GM10847 (cell line): ENCODE measurements around the gene RHBDL2.

Experiments used
- POLR2A ChIP-seq: IDR thresholded peaks from 2 replicates; pipeline ENCODE4 v1.6.1; 2011; ENCODE audit not compliant: insufficient read length; ENCODE audit errors: extremely low read depth

Gene RHBDL2

DNA sequence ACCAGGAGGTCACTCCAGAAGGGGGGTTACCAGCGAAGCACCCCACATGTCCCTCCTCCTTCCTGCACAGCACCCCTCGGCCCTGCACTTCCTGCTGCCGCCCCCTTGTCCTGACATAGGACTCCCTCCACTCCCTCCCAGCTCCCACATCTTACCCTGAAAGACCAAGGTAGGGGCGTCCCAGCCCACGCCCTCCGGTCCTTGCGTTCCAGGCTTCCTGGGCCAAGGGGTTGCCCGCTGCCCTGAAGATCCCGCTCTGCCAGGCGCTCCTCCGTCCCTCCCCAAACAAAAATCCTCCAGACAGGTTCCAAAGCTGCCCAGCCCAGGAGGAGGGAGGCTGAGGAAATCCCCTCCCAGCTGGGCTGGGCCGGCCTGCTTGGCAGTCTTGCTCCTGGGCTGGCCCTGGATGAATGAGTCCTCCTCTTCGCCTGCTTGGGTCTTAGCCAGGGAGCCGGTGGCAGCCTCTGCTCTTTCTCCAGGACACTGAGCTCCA, at the start of gene RHBDL2:
TSS of gene RHBDL2 (minus strand) at position 304 of the 493 bp plus-strand sequence. CDS start 22,618 bp downstream, outside the sequence.
- no peak for TF ChIP-seq POLR2A

- peak; percentile 88 for TF ChIP-seq POLR2A
Observed at GRCh38 chr1:38990738-38991637, 49.4 kb upstream of the RHBDL2 start, which contains the start of gene AKIRIN1. Gene AKIRIN1, plus strand, starts transcription at chr1:38991276. Its CDS starts 105 bp downstream, at chr1:38991381.

GRCh38 chr1:38990386-38990737, 48.7 kb upstream of the RHBDL2 start:
- no peak for TF ChIP-seq POLR2A

GRCh38 chr1:38989979-38990378, 48.3 kb upstream of the RHBDL2 start:
- TF ChIP-seq POLR2A: no peak

DNA sequence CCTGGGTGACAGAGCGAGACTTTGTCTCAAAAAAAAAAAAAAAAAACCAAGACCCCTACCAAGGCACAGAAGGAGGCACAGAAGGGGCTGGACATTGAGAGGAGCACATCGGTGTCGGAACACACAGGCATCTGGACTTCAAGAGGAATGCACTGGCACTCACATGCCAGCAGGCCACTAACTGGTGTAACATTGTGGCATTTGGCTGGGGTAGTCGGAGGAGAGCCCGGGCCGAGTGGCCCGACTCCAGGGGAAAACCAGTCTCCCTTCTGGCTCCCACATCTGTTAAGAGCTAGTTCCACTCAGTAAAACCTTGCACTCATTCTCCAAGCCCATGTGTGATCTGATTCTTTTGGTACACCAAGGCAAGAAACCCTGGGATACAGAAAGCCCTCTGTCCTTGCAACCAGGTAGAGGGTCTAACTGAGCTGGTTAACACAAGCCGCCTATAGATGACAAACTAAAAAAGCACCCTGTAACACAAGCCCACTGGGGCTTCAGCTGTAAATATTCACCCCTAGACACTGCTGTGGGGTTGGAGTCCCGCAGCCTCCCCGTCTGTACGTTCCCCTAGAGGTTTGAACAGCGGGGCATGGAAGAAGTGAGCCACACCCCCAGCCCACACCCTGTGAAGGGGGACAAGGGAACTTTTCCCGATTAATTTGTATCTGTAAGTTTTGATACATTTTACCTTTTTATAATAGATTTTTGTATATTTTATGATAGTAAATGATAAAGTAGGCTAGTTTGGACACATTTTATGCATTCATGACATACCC, 32.2 kb upstream of the RHBDL2 start:
- TF ChIP-seq POLR2A: no peak

DNA sequence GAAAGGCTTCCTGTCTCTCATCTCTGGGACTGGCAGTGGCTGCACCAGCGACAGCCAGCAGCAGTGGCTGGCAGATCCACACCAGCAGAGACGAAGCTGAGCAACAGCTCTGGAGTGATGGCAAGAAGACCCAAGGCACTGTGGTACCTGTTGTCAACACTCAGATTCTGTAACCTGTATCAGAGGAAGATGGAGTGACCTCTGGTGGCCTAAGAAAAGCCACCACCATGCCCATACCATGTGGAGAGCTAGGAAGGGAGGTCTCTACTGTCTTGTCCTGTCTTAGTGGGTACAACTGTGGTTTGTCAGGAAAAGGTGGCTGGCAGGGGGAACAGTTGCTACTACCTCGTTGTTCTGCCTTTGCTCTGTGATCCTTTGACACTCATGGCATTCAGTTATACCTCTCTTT, 22.5 kb upstream of the RHBDL2 start:
- TF ChIP-seq POLR2A: no peak

GRCh38 chr1:38962560-38962959, 20.9 kb upstream of the RHBDL2 start:
- TF ChIP-seq POLR2A: no peak

DNA sequence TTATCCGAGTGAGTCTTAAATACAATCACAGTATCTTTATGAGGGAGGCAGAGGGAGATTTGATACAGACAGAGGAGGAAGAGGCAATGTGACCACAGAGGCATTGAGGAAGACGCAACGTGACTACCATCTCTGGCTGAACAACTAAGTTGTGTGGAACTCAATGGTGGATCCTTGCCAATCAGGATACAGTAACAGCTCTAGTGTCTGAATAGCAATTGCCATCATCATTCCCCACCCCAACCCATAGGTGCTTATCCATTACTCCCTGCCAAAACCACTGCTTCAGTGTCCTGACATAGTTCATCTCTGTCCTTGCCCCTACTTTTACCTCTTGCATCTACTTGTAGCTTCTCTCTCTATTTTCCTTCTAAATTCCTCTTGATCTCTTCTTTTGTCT, 20.5 kb upstream of the RHBDL2 start:
- TF ChIP-seq POLR2A: no peak

DNA sequence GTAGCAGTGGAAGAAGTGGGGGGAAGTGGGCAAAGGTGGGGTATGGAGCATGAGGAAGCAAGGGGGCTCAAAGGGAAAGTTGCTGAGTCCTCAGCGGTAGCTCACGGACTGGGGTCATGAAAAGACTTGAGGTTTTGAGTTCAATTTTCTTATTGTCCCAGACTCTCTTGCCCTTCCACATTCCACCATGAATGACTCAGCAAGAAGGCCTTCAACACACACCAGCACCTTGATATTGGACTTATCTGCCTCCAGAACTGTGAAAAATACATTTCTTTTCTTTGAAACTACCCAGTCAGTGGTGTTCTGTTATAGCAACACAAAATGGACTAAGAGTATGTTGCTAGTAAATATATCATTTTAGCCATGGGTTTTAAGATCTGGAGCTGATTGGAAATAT, 17.3 kb upstream of the RHBDL2 start:
- TF ChIP-seq POLR2A: no peak

DNA sequence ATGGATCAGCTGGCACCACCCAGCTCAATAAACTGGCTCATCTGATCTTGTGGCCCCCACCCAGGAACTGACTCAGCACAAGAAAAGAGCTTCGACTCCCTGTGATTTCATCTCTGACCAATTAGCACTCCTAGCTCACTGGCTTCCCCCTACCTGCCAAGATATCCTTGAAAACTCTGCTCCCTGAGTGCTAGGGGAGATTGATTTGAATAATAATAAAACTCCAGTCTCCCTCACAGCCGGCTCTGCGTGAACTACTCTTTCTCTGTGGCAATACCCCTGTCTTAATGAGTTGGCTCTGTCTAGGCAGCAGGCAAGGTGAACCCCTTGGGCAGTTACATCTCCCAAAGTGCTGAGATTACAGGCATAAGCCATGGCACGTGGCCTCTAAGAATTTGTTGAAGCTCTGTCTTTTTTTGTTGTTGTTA, 11.8 kb upstream of the RHBDL2 start:
- TF ChIP-seq POLR2A: no peak

GRCh38 chr1:38950553-38950952, 8.9 kb upstream of the RHBDL2 start:
- TF ChIP-seq POLR2A: no peak

- no peak for TF ChIP-seq POLR2A
Observed at GRCh38 chr1:38944547-38944946, 2.9 kb upstream of the RHBDL2 start.

GRCh38 chr1:38942664-38943428, 1.2 kb upstream of the RHBDL2 start:
- no peak for TF ChIP-seq POLR2A

DNA sequence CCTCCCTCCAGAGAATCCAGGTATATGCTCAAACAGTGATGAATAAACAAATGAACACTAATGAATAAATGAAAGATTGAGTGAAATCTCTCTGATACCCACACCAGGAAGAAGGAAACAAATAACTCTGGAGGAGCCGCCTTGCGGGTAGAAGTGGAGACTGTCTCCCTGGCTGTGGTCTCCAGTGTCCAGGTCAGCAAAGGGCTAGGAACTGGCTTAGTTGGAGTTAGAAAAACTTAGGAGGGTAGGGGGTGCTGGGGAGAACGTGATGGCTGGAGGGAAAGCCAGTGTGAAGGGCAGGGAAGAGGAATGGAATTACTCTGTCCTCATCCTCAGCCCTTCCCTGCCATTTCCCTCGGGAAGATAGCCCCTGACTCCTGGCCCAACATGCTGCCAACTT, 537 bp downstream of the RHBDL2 start:
- no peak for TF ChIP-seq POLR2A
